Bronchial epithelial cell (primary cell): ENCODE results near the gene DAAM2. TPM values are rescaled to one million over a fixed set of nuclear protein-coding genes. Genes with fewer than 3 reads are reported as not detected.

Experiments used
- DNase-seq: peaks from one replicate; pipeline ENCODE4 v3.0.0-alpha.2; 2010; ENCODE audit warnings: low read depth
- FAIRE-seq: peaks from 2 replicates; lab custom pipeline; 2011; peaks lifted over from hg19 to GRCh38; lab: Jason Lieb, UNC
- H3K27me3 ChIP-seq: 2 replicates; pipeline ENCODE4 v1.5.1; 2011; ENCODE audit warnings: low read length; ENCODE audit not compliant: control insufficient read depth, insufficient read depth
- H3K36me3 ChIP-seq: 2 replicates; pipeline ENCODE4 v1.5.1; 2011; ENCODE audit warnings: low read length; ENCODE audit not compliant: control insufficient read depth, insufficient read depth
- H3K4me3 ChIP-seq: 2 replicates; pipeline ENCODE4 v1.5.1; 2011; ENCODE audit warnings: mild to moderate bottlenecking, low read depth, low read length, control low read depth
- total RNA-seq: library from RNA; depleted of rRNA; stranded (reverse); fragments of >200 nt; gene quantifications from 2 replicates; pipeline ENCODE4 v1.2.1, GENCODE V29; 2014
- TF ChIP-seq, protein P1 (sequence below): IDR thresholded peaks from 2 replicates; pipeline ENCODE4 v1.5.1; 2011; ENCODE audit warnings: mild to moderate bottlenecking, moderate library complexity, low read length, control low read depth, inconsistent platforms; ENCODE audit not compliant: insufficient read depth, severe bottlenecking

DAAM2 gene
- total RNA-seq, 1 donor from 2014 or later, result under 0.01 TPM

DNA sequence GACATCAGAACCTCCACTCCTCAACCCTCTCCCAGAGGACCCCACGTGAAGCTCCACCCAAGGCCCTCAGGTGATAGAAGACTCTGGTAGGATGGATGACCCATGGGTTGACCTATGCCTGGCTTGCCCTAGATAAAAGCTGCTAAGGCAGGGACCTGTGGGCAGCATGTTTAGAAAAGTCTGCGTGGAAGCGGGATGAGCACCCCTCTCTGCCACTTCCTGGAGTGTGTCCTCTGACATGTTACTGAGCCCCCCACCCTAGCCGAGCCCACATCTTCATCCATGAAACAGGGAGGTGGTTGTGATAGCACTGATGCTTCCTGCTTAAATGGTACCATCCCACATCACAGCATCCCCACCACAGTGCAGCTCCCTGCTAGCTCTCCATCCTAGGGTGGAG, 120.3 kb downstream of the DAAM2 start:
- H3K36me3 ChIP-seq, result peaks cover 3% of the 10 kb centered on the region
- TF ChIP-seq, protein P1, sequence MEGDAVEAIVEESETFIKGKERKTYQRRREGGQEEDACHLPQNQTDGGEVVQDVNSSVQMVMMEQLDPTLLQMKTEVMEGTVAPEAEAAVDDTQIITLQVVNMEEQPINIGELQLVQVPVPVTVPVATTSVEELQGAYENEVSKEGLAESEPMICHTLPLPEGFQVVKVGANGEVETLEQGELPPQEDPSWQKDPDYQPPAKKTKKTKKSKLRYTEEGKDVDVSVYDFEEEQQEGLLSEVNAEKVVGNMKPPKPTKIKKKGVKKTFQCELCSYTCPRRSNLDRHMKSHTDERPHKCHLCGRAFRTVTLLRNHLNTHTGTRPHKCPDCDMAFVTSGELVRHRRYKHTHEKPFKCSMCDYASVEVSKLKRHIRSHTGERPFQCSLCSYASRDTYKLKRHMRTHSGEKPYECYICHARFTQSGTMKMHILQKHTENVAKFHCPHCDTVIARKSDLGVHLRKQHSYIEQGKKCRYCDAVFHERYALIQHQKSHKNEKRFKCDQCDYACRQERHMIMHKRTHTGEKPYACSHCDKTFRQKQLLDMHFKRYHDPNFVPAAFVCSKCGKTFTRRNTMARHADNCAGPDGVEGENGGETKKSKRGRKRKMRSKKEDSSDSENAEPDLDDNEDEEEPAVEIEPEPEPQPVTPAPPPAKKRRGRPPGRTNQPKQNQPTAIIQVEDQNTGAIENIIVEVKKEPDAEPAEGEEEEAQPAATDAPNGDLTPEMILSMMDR, result no peak
- no peak overlapping the region for H3K4me3 ChIP-seq
- DNase-seq, result no peak
- FAIRE-seq, result no peak
- no peaks in the 10 kb centered on the region for H3K27me3 ChIP-seq

DNA sequence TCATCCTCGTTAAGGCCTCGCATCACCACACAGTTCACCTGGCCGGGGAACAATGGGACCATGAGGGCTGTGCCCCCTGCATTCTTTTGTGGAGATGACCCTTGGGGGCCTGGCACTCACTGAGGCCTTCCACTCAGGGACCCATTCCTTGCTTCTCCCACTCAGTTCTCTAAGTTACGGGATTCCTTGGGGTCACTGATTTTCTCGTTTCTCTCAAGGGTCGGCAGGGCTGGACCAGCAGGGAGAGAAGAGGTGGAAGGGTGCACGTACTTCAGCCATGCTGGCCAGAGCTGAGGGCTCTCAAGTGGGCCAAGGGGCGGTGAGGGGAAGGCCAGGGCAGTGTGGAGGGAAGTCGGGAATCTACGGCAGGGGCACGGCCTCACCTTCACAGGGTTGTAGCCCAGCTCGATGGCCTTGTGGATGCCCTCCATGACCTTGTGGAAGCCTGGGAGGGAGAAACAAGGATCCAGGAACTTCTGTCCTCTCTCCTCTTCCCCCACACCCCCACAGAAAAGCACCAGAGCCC, 121.3 kb downstream of the DAAM2 start:
- DNase-seq (no peak), FAIRE-seq (no peak)

DNA sequence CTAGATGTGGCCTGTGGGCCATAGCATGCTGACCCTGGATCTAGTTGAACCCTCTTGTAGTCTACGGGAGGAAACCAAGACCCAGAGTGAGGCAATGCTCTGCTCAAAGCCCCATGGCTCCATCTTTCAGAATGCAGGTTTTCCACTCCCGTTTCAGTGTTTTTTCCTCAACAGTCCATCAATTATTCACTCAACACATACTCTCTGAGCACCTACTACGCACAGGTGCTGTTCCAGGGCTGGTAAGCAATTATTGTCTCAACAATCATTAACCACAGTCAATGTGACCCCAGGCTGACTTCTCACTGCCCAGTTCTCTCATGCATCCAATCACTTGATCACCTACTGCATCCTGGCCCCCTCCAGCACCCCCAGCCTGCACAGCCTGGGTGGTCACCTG, 122.1 kb downstream of the DAAM2 start:
- no peak for FAIRE-seq
- no peaks in the 10 kb centered on the region for H3K27me3 ChIP-seq
- TF ChIP-seq, protein P1, result no peak
- peaks cover 3% of the 10 kb centered on the region for H3K36me3 ChIP-seq
- no peak for DNase-seq
- H3K4me3 ChIP-seq, result no peak overlapping the region

More for the DNA sequence above, 121.3 kb downstream of the DAAM2 start:
- Histone ChIP-seq H3K36me3 (peaks cover 3% of the 10 kb centered on the region), H3K4me3 (no peak overlapping the region), H3K27me3 (no peaks in the 10 kb centered on the region)
- TF ChIP-seq, protein P1, result no peak

DNA sequence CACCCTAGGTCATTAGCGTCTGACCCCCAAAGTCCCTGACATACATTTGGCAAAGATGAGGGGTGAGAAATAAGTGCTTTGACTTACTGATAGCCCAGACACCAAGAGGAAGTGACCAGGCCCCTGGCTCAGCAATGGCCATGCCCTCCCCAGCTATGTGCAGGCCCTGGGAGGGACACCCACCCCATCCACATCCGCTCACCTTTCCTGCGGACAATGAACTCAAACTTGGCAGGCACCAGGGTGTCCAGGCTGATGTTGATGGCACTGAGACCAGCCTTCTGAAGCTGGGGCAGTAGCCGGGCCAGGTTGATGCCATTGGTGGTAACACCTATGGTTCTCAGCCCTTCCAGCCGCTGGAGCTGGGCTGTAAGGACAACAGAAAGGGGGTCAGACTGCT, 123.7 kb downstream of the DAAM2 start:
- Histone ChIP-seq H3K4me3 (no peak overlapping the region), H3K36me3 (peaks cover 3% of the 10 kb centered on the region), H3K27me3 (no peaks in the 10 kb centered on the region)
- no peak for DNase-seq
- TF ChIP-seq, protein P1, result no peak
- FAIRE-seq, result no peak

DNA sequence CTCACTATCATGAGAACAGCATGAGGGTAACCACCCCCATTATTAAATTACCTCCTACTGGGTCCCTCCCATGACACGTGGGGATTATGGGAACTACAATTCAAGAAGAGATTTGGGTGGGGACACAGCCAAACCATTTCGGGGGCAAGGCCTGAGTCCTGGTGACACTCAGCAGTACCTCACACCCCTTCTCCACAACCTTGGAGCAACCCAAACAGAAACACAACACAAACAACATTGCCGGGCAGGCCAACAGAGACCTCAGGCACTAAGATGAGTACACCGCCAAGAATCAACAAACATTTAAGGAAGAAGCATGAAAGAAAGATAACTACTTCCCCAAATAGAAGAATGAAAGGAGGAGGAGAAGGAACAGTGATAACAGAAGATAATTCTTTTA, 125.2 kb downstream of the DAAM2 start:
- FAIRE-seq (no peak), DNase-seq (no peak)
- no peaks in the 10 kb centered on the region for H3K27me3 ChIP-seq
- no peak overlapping the region for H3K4me3 ChIP-seq
- TF ChIP-seq, protein P1, result no peak
- peaks cover 2% of the 10 kb centered on the region for H3K36me3 ChIP-seq

DNA sequence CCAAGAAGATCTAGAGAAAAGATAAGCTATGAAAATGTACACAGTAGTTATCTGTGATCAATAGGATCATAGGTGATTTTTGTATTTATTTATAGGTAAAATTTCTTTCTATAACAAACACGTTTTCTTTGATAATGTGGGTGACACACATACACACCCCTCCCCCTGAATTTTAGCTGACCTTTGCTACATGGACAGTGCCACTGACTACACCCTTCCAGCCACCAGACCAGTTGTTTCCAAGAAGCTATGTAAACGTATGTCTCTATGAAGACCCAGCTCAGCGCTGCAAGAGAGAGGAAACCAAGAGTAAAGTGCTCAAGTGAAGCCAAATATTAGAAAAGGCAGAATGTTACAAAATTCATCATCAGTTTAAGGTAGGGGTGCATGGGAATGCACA, 125.8 kb downstream of the DAAM2 start:
- TF ChIP-seq, protein P1, result no peak
- no peak for FAIRE-seq
- Histone ChIP-seq H3K4me3 (no peak overlapping the region), H3K36me3 (no peaks in the 10 kb centered on the region), H3K27me3 (no peaks in the 10 kb centered on the region)
- DNase-seq, result no peak
